ENCODE measurements around the gene ADGRG3. TPM values are rescaled to one million over a fixed set of nuclear protein-coding genes. Genes with fewer than 3 reads are reported as not detected.

ADGRG3 gene
- total and polyA plus RNA-seq, 2 of the 13 experiments (the other 11 are each of a cell fraction or from before 2014, with no cell fraction given) = 2.7 to 11.8 TPM

DNA sequence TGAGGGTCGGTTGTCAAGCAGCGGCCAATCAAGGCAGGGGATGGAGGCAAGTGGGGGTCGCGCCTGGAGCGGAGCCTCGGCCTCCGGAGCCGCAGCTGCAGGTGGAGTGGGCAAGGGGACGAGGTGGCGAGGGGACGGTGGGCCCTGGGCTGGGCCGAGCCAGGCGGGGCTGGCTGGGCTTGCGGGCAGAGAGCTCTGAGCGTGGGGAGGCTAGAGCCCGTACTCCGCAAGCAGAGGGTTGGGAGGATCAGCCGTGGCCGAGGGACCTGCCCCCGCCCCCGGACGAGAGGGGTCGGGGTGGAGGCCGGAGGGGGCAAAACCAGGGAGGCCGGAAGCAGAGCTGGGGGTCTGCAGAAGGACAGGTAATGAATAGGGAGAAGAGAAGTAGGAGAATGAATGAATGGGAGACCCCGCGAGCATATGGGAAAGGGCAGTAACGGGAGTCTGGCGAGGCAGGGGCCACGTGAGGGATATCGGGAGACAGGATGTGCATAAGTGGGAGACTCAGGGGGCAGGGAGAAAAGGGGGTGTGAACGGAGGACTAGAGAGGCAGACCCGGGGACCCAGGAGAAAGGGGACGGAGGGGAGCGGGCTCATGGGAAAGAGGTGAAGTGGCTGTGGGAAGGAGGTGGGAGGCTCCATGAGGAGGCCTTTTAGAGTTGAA, 67.8 kb downstream of the ADGRG3 start, which contains the start of gene KATNB1 (continued):
- TF ChIP-seq GABPA (IDR thresholded peaks at IDR 0.05; ENCODE audit: low read depth, low read length) = peak; percentile 17; the same call in 1 of the 2 replicates
- 0 out of 2 replicates have a peak, but pooled peaks have one; percentile 11 for TF ChIP-seq GABPA (CRISPR knock-in tag; IDR thresholded peaks at IDR 0.05; ENCODE audit: low read depth)
- no peak; the same call in 1 of the 2 replicates for TF ChIP-seq ZFY (CRISPR knock-in tag; IDR thresholded peaks at IDR 0.05)
- TF ChIP-seq RBM22 (optimal IDR thresholded peaks at IDR 0.05; ENCODE audit: low read length) = no peak
- TF ChIP-seq, protein P1, sequence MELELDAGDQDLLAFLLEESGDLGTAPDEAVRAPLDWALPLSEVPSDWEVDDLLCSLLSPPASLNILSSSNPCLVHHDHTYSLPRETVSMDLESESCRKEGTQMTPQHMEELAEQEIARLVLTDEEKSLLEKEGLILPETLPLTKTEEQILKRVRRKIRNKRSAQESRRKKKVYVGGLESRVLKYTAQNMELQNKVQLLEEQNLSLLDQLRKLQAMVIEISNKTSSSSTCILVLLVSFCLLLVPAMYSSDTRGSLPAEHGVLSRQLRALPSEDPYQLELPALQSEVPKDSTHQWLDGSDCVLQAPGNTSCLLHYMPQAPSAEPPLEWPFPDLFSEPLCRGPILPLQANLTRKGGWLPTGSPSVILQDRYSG (CRISPR knock-in tag; IDR thresholded peaks at IDR 0.05) = 0 out of 2 replicates have a peak, but pooled peaks have one; percentile 17
- TF ChIP-seq ZNF235 (CRISPR knock-in tag; IDR thresholded peaks at IDR 0.05; ENCODE audit: borderline replicate concordance) = 0 out of 2 replicates have a peak, but pooled peaks have one; percentile 53
- TF ChIP-seq NR3C1 (CRISPR knock-in tag; IDR thresholded peaks at IDR 0.05) = peak; percentile 57; the same call in 1 of the 2 replicates
- no peak for TF ChIP-seq PHB2 (IDR thresholded peaks at IDR 0.05; ENCODE audit: partially characterized antibody)
- TF ChIP-seq, protein P2, sequence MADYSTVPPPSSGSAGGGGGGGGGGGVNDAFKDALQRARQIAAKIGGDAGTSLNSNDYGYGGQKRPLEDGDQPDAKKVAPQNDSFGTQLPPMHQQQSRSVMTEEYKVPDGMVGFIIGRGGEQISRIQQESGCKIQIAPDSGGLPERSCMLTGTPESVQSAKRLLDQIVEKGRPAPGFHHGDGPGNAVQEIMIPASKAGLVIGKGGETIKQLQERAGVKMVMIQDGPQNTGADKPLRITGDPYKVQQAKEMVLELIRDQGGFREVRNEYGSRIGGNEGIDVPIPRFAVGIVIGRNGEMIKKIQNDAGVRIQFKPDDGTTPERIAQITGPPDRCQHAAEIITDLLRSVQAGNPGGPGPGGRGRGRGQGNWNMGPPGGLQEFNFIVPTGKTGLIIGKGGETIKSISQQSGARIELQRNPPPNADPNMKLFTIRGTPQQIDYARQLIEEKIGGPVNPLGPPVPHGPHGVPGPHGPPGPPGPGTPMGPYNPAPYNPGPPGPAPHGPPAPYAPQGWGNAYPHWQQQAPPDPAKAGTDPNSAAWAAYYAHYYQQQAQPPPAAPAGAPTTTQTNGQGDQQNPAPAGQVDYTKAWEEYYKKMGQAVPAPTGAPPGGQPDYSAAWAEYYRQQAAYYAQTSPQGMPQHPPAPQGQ (CRISPR knock-in tag; IDR thresholded peaks at IDR 0.05; ENCODE audit: borderline replicate concordance) = no peak
- no peak for TF ChIP-seq FOXA1 (IDR thresholded peaks at IDR 0.05)
- TF ChIP-seq FOXA1 (CRISPR knock-in tag; IDR thresholded peaks at IDR 0.05) = no peak
- TF ChIP-seq, protein P3, sequence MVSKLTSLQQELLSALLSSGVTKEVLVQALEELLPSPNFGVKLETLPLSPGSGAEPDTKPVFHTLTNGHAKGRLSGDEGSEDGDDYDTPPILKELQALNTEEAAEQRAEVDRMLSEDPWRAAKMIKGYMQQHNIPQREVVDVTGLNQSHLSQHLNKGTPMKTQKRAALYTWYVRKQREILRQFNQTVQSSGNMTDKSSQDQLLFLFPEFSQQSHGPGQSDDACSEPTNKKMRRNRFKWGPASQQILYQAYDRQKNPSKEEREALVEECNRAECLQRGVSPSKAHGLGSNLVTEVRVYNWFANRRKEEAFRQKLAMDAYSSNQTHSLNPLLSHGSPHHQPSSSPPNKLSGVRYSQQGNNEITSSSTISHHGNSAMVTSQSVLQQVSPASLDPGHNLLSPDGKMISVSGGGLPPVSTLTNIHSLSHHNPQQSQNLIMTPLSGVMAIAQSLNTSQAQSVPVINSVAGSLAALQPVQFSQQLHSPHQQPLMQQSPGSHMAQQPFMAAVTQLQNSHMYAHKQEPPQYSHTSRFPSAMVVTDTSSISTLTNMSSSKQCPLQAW (CRISPR knock-in tag; IDR thresholded peaks at IDR 0.05) = no peak; the same call in none of the 2 replicates
- TF ChIP-seq JUNB (CRISPR knock-in tag; IDR thresholded peaks at IDR 0.05; ENCODE audit: borderline replicate concordance) = no peak
- no peak for TF ChIP-seq ZNF510 (CRISPR knock-in tag; IDR thresholded peaks at IDR 0.05; ENCODE audit: low read depth)
- TF ChIP-seq MAZ (IDR thresholded peaks at IDR 0.05; ENCODE audit: borderline replicate concordance, low read depth, low read length) = peak; percentile 64
- TF ChIP-seq MAZ (CRISPR knock-in tag; IDR thresholded peaks at IDR 0.05; ENCODE audit: low read depth) = peak; percentile 65; the same call in 1 of the 2 replicates
- no peak for TF ChIP-seq ZFAT (CRISPR knock-in tag; conservative IDR thresholded peaks at IDR 0.05)
- TF ChIP-seq ZC3H13 (CRISPR knock-in tag; IDR thresholded peaks at IDR 0.05) = no peak
- peak; percentile 16 for TF ChIP-seq IKZF4 (CRISPR knock-in tag; IDR thresholded peaks at IDR 0.05; ENCODE audit: borderline replicate concordance, low read depth, not compliant biosample characterization)
- TF ChIP-seq TMF1 (CRISPR knock-in tag; IDR thresholded peaks at IDR 0.05; ENCODE audit: low read depth) = no peak
- TF ChIP-seq, protein P4, sequence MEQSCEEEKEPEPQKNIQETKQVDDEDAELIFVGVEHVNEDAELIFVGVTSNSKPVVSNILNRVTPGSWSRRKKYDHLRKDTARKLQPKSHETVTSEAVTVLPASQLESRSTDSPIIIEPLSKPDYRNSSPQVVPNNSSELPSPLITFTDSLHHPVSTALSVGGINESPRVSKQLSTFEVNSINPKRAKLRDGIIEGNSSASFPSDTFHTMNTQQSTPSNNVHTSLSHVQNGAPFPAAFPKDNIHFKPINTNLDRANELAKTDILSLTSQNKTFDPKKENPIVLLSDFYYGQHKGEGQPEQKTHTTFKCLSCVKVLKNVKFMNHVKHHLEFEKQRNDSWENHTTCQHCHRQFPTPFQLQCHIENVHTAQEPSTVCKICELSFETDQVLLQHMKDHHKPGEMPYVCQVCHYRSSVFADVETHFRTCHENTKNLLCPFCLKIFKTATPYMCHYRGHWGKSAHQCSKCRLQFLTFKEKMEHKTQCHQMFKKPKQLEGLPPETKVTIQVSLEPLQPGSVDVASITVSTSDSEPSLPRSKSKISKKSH (CRISPR knock-in tag; IDR thresholded peaks at IDR 0.05; ENCODE audit: borderline replicate concordance) = 0 out of 2 replicates have a peak, but pooled peaks have one; percentile 15
- TF ChIP-seq HNRNPK (IDR thresholded peaks at IDR 0.05; ENCODE audit: low read depth, low read length, poor library complexity, severe bottlenecking) = peak; percentile 34
- peak; percentile 43 for TF ChIP-seq RAD21 (CRISPR knock-in tag; IDR thresholded peaks at IDR 0.05)

Data from HepG2 (cell line).